ENCODE data around the gene SLC25A10.

DNA sequence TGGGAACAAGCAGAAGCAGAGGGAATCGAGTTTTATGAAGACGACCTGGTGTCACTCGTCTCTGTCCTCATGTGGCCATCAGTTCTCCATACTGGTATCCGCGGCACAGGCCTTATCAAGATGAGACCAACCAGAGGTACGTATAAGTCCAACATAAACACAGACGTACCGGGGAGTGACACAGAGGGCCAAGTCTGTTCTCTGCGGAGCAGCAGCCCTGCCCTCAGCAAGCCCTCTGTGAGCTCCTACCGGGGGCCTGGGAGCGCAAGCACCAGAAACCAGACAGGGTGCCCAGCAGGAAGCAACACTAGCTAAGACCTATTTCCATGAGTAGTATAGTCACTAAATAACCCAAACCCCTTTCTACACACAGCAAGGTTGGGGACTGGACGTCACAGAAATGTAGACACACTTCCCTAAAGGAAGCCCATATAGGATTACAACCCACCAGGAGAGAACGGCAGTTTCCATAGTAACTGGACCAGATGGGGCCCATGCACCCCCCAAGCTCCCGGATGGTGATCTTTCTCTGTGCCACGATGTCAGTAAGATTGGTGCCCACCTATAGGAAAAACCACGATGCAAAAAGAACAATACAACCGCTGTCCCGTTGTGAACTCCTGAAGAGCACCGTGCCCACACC, 29.4 kb upstream of the SLC25A10 start:
- TF ChIP-seq CTCF (IDR thresholded peaks at IDR 0.05; ENCODE audit: low read length) = no peak
- no peak for TF ChIP-seq EZH2 (optimal IDR thresholded peaks at IDR 0.05; ENCODE audit: low read depth, low read length)
- TF ChIP-seq EZH2phosphoT487 (IDR thresholded peaks at IDR 0.05; ENCODE audit: low read length) = no peak

All from MM.1S (cell line).